ENCODE measurements around the gene FLYWCH2.
A peak's percentile ranks its signal among the peaks of the same experiment; 100 is the strongest.

FLYWCH2 gene

GRCh38 chr16:2912330-2913199 lies 29.6 kb downstream of the FLYWCH2 start:
- H3K27me3 Mint-ChIP-seq (ENCODE audit: low read depth, poor library complexity), result peaks cover 38% of the 10 kb centered on the region
- peaks cover 27% of the 10 kb centered on the region for H3K4me1 Mint-ChIP-seq
- DNase-seq, result peak; percentile 51
- peaks cover 2% of the 10 kb centered on the region for H3K9me3 Mint-ChIP-seq
- no peak for TF ChIP-seq CTCF (IDR thresholded peaks at IDR 0.05)
- H3K27ac Mint-ChIP-seq, result no peak overlapping the region
- H3K36me3 Mint-ChIP-seq (ENCODE audit: low read depth), result peaks cover 7% of the 10 kb centered on the region
- peak overlapping the region; percentile 86 for H3K4me3 Mint-ChIP-seq

GRCh38 chr16:2913603-2914002 lies 30.6 kb downstream of the FLYWCH2 start:
- no peak for DNase-seq
- H3K4me3 Mint-ChIP-seq, result peak overlapping the region; percentile 86
- peaks cover 26% of the 10 kb centered on the region for H3K4me1 Mint-ChIP-seq
- no peaks in the 10 kb centered on the region for H3K9me3 Mint-ChIP-seq
- peaks cover 9% of the 10 kb centered on the region for H3K36me3 Mint-ChIP-seq (ENCODE audit: low read depth)
- no peak overlapping the region for H3K27ac Mint-ChIP-seq
- no peak for TF ChIP-seq CTCF (IDR thresholded peaks at IDR 0.05)
- H3K27me3 Mint-ChIP-seq (ENCODE audit: low read depth, poor library complexity), result peaks cover 35% of the 10 kb centered on the region

GRCh38 chr16:2914233-2914632 lies 31.2 kb downstream of the FLYWCH2 start:
- Mint-ChIP-seq H3K27ac (no peak overlapping the region), H3K9me3 (no peaks in the 10 kb centered on the region), H3K27me3 (ENCODE audit: low read depth, poor library complexity) (peaks cover 29% of the 10 kb centered on the region), H3K4me1 (peaks cover 26% of the 10 kb centered on the region), H3K4me3 (peak overlapping the region; percentile 54), H3K36me3 (ENCODE audit: low read depth) (peaks cover 13% of the 10 kb centered on the region)
- DNase-seq, result no peak
- no peak for TF ChIP-seq CTCF (IDR thresholded peaks at IDR 0.05)

GRCh38 chr16:2915196-2915929 lies 32.3 kb downstream of the FLYWCH2 start:
- Mint-ChIP-seq H3K9me3 (no peaks in the 10 kb centered on the region), H3K27me3 (ENCODE audit: low read depth, poor library complexity) (peaks cover 24% of the 10 kb centered on the region), H3K4me3 (no peak overlapping the region), H3K4me1 (peaks cover 32% of the 10 kb centered on the region), H3K36me3 (ENCODE audit: low read depth) (peaks cover 19% of the 10 kb centered on the region), H3K27ac (peak overlapping the region; percentile 72)
- TF ChIP-seq CTCF (IDR thresholded peaks at IDR 0.05), result no peak
- no peak for DNase-seq

GRCh38 chr16:2919511-2920255 lies 36.7 kb downstream of the FLYWCH2 start:
- Mint-ChIP-seq H3K4me3 (no peak overlapping the region), H3K27ac (no peak overlapping the region), H3K36me3 (ENCODE audit: low read depth) (peaks cover 26% of the 10 kb centered on the region), H3K9me3 (no peaks in the 10 kb centered on the region), H3K27me3 (ENCODE audit: low read depth, poor library complexity) (peaks cover 6% of the 10 kb centered on the region), H3K4me1 (peaks cover 16% of the 10 kb centered on the region)
- TF ChIP-seq CTCF (IDR thresholded peaks at IDR 0.05), result peak; percentile 90
- DNase-seq, result peak; percentile 75
